Measurements from ENCODE around the gene WNK1. TPM values are rescaled to one million over a fixed set of nuclear protein-coding genes. Genes with fewer than 3 reads are reported as not detected.

Gene WNK1
- total and polyA plus RNA-seq, 7 donors = 40.7 to 272 (median 230) TPM

DNA sequence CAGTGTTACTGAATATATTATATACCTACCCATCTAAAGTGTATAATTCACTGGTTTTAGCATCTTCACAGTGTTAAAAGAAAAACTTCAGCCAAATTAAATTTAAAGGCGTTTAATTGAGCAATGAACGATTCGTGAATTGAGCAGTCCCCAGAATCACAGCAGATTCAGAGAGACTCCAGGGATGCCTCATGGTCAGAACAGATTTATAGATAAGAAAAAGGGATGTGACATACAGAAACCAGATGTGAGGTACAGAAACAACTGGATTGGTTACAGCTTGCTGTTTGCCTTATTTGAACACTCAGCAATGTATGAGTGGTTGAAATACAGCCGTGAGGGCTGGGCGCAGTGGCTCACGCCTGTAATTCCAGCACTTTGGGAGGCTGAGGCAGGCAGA lies 84.6 kb downstream of the WNK1 start:
- peaks cover 0 to 6% of the 10 kb centered on the region in 2 donors for H3K36me3 ChIP-seq (ENCODE audit: insufficient read depth in 1 of 2, low read depth in 1 of 2)
- H3K4me3 ChIP-seq = no peak overlapping the region
- intact Hi-C loops (cut with DNase I) = no loop called here
- WGBS, 3 donors = 92 to 97% (median 97%) methylated on average over 6 of the region's 6 CpGs
- H3K27ac ChIP-seq = peak overlapping the region; percentile 86
- no peaks in the 10 kb centered on the region for H3K27me3 ChIP-seq (ENCODE audit: insufficient read depth in 3 of 3, low read length in 2 of 3)
- TF ChIP-seq, protein P1, sequence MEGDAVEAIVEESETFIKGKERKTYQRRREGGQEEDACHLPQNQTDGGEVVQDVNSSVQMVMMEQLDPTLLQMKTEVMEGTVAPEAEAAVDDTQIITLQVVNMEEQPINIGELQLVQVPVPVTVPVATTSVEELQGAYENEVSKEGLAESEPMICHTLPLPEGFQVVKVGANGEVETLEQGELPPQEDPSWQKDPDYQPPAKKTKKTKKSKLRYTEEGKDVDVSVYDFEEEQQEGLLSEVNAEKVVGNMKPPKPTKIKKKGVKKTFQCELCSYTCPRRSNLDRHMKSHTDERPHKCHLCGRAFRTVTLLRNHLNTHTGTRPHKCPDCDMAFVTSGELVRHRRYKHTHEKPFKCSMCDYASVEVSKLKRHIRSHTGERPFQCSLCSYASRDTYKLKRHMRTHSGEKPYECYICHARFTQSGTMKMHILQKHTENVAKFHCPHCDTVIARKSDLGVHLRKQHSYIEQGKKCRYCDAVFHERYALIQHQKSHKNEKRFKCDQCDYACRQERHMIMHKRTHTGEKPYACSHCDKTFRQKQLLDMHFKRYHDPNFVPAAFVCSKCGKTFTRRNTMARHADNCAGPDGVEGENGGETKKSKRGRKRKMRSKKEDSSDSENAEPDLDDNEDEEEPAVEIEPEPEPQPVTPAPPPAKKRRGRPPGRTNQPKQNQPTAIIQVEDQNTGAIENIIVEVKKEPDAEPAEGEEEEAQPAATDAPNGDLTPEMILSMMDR (IDR thresholded peaks at IDR 0.05) = no peak
- no peak for ATAC-seq
- H3K9me3 ChIP-seq = no peaks in the 10 kb centered on the region
- DNase-seq = no peak
- peaks cover 31% of the 10 kb centered on the region for H3K4me1 ChIP-seq

GRCh38 chr12:837548-837947 lies 85.2 kb downstream of the WNK1 start:
- no peaks in the 10 kb centered on the region for H3K9me3 ChIP-seq
- WGBS, 3 donors = 95 to 98% (median 98%) methylated on average over 2 of the region's 2 CpGs
- H3K27me3 ChIP-seq (ENCODE audit: insufficient read depth in 3 of 3, low read length in 2 of 3) = no peaks in the 10 kb centered on the region
- intact Hi-C loops (cut with DNase I) = no loop called here
- no peak for ATAC-seq
- peaks cover 33% of the 10 kb centered on the region for H3K4me1 ChIP-seq
- TF ChIP-seq, protein P1 (IDR thresholded peaks at IDR 0.05) = no peak
- peaks cover 0 to 6% of the 10 kb centered on the region in 2 donors for H3K36me3 ChIP-seq (ENCODE audit: insufficient read depth in 1 of 2, low read depth in 1 of 2)
- no peak overlapping the region for H3K27ac ChIP-seq
- no peak for DNase-seq
- no peak overlapping the region for H3K4me3 ChIP-seq

DNA sequence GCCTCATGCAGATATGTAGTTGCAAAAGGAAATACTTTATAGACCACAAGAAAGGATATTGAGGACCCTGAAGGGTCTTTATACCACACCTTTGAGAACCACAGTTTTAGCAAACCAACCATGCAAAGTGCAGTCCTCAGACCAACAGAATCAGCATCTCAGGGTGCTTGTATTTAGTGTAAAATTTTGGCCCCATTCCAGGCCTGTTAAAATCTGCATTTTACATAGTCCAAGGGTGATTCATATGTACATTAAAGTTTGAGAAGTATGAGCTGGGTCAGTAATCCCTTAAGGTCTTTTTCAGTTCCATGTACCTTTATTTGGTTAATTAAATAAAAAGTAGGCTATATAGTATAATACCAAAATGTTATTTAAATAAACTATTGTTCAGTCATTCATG lies 91.2 kb downstream of the WNK1 start:
- Histone ChIP-seq H3K36me3 (ENCODE audit: insufficient read depth in 1 of 2, low read depth in 1 of 2) (no peaks in the 10 kb centered on the region), H3K9me3 (no peaks in the 10 kb centered on the region), H3K27me3 (ENCODE audit: insufficient read depth in 3 of 3, low read length in 2 of 3) (no peaks in the 10 kb centered on the region), H3K4me1 (peaks cover 36% of the 10 kb centered on the region), H3K27ac (no peak overlapping the region), H3K4me3 (no peak overlapping the region)
- TF ChIP-seq, protein P1 (IDR thresholded peaks at IDR 0.05) = no peak
- ATAC-seq (no peak), DNase-seq (no peak)
- intact Hi-C loops (cut with DNase I) = no loop called here

DNA sequence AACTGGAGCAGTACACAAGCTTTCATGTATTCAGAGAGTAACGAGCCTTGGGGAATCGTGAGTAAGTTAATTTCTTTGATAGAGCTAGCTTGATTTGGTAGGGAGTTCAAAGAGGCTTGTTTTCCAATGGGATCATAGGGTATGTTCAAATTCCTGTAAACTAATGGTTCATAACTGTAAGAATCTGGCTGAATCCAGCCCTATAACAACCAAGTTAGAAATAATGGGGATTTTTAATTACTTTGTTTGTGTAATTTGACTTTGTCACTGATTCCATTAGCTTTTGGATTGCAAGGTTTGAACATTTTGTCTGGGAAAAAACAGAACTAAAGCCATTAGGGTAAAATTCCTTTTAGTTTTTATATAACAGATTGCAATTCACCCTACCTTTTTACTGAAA lies 94.0 kb downstream of the WNK1 start:
- no peaks in the 10 kb centered on the region for H3K27me3 ChIP-seq (ENCODE audit: insufficient read depth in 3 of 3, low read length in 2 of 3)
- ATAC-seq = no peak
- no peak overlapping the region for H3K4me3 ChIP-seq
- TF ChIP-seq, protein P1 (IDR thresholded peaks at IDR 0.05) = no peak
- DNase-seq = no peak
- no peaks in the 10 kb centered on the region for H3K9me3 ChIP-seq
- 86 to 89% (median 86%) methylated on average over 2 of the region's 2 CpGs for WGBS, 3 donors
- H3K4me1 ChIP-seq = peaks cover 42% of the 10 kb centered on the region
- intact Hi-C loops (cut with DNase I) = no loop called here
- H3K27ac ChIP-seq = no peak overlapping the region
- no peaks in the 10 kb centered on the region for H3K36me3 ChIP-seq (ENCODE audit: insufficient read depth in 1 of 2, low read depth in 1 of 2)

DNA sequence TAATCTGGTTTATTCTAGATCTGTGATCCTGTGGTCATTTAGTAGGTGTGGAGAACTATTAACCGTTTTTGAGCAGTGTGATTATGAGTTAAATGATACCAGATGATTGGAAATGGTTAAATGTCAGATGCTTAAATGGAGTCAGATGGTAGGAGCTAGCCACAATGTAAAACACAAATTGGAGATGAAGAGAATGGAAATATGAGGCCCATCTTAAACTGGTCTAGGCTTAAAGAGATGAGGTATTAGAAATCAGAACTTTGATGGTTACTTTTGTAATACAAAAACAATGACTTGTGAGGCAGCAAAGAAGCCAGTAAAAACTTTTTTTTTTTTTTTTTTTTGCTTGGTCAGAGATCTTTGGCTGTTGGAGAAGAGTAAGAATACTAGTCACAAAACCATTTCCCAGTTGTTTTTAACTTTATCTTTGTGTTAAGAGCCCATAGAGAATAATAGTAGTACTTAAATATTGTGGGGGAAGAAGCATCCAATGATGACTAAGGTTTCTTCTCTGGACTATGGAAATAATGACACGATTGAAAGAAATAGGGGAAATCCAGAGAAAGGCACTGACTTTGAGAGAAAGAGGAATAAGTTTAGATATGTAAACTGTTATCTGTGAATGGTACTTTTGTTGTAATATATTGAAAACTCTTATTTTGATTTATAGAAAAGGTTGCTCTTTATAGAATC lies 95.9 kb downstream of the WNK1 start:
- DNase-seq (no peak), ATAC-seq (no peak)
- Histone ChIP-seq H3K9me3 (no peaks in the 10 kb centered on the region), H3K36me3 (ENCODE audit: insufficient read depth in 1 of 2, low read depth in 1 of 2) (no peaks in the 10 kb centered on the region), H3K27ac (peak overlapping the region; percentile 49), H3K27me3 (ENCODE audit: insufficient read depth in 3 of 3, low read length in 2 of 3) (no peaks in the 10 kb centered on the region), H3K4me1 (peaks cover 53% of the 10 kb centered on the region), H3K4me3 (no peak overlapping the region)
- intact Hi-C loops (cut with DNase I) = no loop called here
- TF ChIP-seq, protein P1 (IDR thresholded peaks at IDR 0.05) = no peak
- 54 to 64% (median 55%) methylated on average over 2 of the region's 2 CpGs for WGBS, 3 donors
